A673 (cell line): ENCODE results near the gene ROR1.

Source experiments
- CTCF ChIP-seq: fragments of 300-800, 200-600 bp; sonication (generic); conservative IDR thresholded peaks from 2 replicates; pipeline ENCODE4 v1.5.1; 2017; ENCODE audit warnings: low read depth, mild to moderate bottlenecking, antibody characterized with exemption, low read length, moderate library complexity, mixed read lengths
- EZH2 ChIP-seq: fragments of 200-600 bp; sonication (generic); IDR thresholded peaks from 2 replicates; pipeline ENCODE4 v1.6.1; 2017; ENCODE audit warnings: borderline replicate concordance, low read depth, mild to moderate bottlenecking, mixed read lengths, antibody characterized with exemption, low read length; ENCODE audit not compliant: poor library complexity, severe bottlenecking

GRCh38 chr1:63807046-63807445 lies 33.2 kb downstream of the ROR1 start:
- TF ChIP-seq CTCF, result no peak
- no peak for TF ChIP-seq EZH2
